Hepatocyte (in vitro differentiated cells): ENCODE data around the gene NECAB2.

Experiments
- EZH2phosphoT487 ChIP-seq: fragments of 200-600 bp; sonication (generic); IDR thresholded peaks from one replicate; pipeline ENCODE4 v1.6.1; 2018; ENCODE audit warnings: antibody characterized with exemption, mild to moderate bottlenecking, low read depth, moderate library complexity; ENCODE audit not compliant: unreplicated experiment, severe bottlenecking
- TF ChIP-seq, protein P1 (sequence below): fragments of 200-600 bp; sonication (generic); IDR thresholded peaks from 2 replicates; pipeline ENCODE4 v1.5.1; 2016; ENCODE audit warnings: antibody characterized with exemption, mild to moderate bottlenecking; ENCODE audit not compliant: poor library complexity

DNA sequence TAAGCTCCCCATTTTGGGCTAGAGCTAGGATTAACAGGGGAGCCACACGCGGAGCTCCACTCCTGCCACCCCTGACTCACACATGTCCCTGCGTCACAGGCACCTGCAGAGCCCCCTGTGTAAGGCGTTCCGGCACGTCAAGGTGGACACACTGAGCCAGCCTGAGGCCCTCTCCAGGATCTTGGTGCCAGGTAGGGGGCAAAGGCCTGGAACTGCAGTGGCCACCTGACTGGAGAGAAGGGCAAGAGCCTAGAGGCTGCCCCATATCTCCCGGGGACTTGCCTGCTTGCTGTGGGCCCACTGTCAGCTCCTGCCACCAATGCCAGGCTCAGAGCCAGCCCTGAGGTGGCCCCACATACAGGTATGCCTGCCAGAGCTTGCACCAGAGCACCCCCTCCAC is 33.7 kb downstream of the NECAB2 start:
- TF ChIP-seq, protein P1, sequence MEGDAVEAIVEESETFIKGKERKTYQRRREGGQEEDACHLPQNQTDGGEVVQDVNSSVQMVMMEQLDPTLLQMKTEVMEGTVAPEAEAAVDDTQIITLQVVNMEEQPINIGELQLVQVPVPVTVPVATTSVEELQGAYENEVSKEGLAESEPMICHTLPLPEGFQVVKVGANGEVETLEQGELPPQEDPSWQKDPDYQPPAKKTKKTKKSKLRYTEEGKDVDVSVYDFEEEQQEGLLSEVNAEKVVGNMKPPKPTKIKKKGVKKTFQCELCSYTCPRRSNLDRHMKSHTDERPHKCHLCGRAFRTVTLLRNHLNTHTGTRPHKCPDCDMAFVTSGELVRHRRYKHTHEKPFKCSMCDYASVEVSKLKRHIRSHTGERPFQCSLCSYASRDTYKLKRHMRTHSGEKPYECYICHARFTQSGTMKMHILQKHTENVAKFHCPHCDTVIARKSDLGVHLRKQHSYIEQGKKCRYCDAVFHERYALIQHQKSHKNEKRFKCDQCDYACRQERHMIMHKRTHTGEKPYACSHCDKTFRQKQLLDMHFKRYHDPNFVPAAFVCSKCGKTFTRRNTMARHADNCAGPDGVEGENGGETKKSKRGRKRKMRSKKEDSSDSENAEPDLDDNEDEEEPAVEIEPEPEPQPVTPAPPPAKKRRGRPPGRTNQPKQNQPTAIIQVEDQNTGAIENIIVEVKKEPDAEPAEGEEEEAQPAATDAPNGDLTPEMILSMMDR = no peak
- TF ChIP-seq EZH2phosphoT487 = no peak
